Smooth muscle cell (in vitro differentiated cells): ENCODE measurements around the gene SLC12A3. TPM values are rescaled to one million over a fixed set of nuclear protein-coding genes. Genes with fewer than 3 reads are reported as not detected.
A peak's percentile ranks its signal among the peaks of the same experiment; 100 is the strongest.

Source experiments
- DNase-seq: peaks from one replicate; lab custom pipeline; 2025; ENCODE audit not compliant: unreplicated experiment; lab: John Stamatoyannopoulos, UW
- H2AFZ ChIP-seq: fragments of 200-600 bp; sonication (generic); 2 replicates; pipeline ENCODE4 v1.6.0; 2016; ENCODE audit warnings: antibody characterized with exemption, low read depth, mild to moderate bottlenecking
- H3F3A ChIP-seq: fragments of 200-600 bp; sonication (generic); 2 replicates; pipeline ENCODE4 v1.6.0; 2017; ENCODE audit warnings: antibody characterized with exemption, low read depth
- H3K27ac ChIP-seq: fragments of 200-600 bp; sonication (generic); 2 replicates; pipeline ENCODE4 v1.5.1; 2016; ENCODE audit warnings: low read depth, mild to moderate bottlenecking
- H3K27me3 ChIP-seq: fragments of 200-600 bp; sonication (generic); 2 replicates; pipeline ENCODE4 v1.6.1; 2016; ENCODE audit warnings: low read depth, mild to moderate bottlenecking
- H3K36me3 ChIP-seq: fragments of 200-600 bp; sonication (generic); 2 replicates; pipeline ENCODE4 v1.5.1; 2016; ENCODE audit warnings: low read depth
- H3K4me1 ChIP-seq: fragments of 200-600 bp; sonication (generic); 2 replicates; pipeline ENCODE4 v1.5.1; 2016; ENCODE audit warnings: low read depth
- H3K4me2 ChIP-seq: fragments of 200-600 bp; sonication (generic); 2 replicates; pipeline ENCODE4 v1.6.0; 2016; ENCODE audit warnings: mild to moderate bottlenecking
- H3K4me3 ChIP-seq: fragments of 200-600 bp; sonication (generic); 2 replicates; pipeline ENCODE4 v1.5.1; 2016; ENCODE audit warnings: mild to moderate bottlenecking
- H3K79me2 ChIP-seq: fragments of 200-600 bp; sonication (generic); 2 replicates; pipeline ENCODE4 v1.6.0; 2016; ENCODE audit warnings: low read depth, mild to moderate bottlenecking
- H3K9ac ChIP-seq: fragments of 200-600 bp; sonication (generic); 2 replicates; pipeline ENCODE4 v1.6.0; 2016; ENCODE audit warnings: low read depth
- H3K9me3 ChIP-seq: fragments of 200-600 bp; sonication (generic); replicated peaks from 2 replicates; pipeline ENCODE4 v1.5.1; 2016; ENCODE audit warnings: low read depth
- H4K20me1 ChIP-seq: fragments of 200-600 bp; sonication (generic); 2 replicates; pipeline ENCODE4 v1.6.0; 2016; ENCODE audit warnings: low read depth
- WGBS: methylation state at CpG from one replicate; pipeline ENCODE4 v1.1.7; 2016; ENCODE audit warnings: low lambda C conversion rate; 5-methylcytosine and 5-hydroxymethylcytosine counted together
- polyA plus RNA-seq: library from polyadenylated mRNA; unstranded; fragments of >200 nt; fragmentation: Nextera tagmentation; extraction: Ambion mirVana; gene quantifications from 2 replicates; pipeline ENCODE4 v1.2.1, GENCODE V29; 2016
- total RNA-seq: library from RNA; depleted of rRNA; stranded (reverse); fragments of >200 nt; gene quantifications from 2 replicates; pipeline ENCODE4 v1.2.3, GENCODE V29; 2014
- TF ChIP-seq, protein P1 (sequence below): fragments of 200-600 bp; sonication (generic); IDR thresholded peaks from 2 replicates; pipeline ENCODE4 v1.5.1; 2017; ENCODE audit warnings: borderline replicate concordance, mild to moderate bottlenecking, antibody characterized with exemption; ENCODE audit not compliant: insufficient read depth, poor library complexity, severe bottlenecking

The SLC12A3 gene
- total and polyA plus RNA-seq, 2 experiments from 2014 or later, result not detected

DNA sequence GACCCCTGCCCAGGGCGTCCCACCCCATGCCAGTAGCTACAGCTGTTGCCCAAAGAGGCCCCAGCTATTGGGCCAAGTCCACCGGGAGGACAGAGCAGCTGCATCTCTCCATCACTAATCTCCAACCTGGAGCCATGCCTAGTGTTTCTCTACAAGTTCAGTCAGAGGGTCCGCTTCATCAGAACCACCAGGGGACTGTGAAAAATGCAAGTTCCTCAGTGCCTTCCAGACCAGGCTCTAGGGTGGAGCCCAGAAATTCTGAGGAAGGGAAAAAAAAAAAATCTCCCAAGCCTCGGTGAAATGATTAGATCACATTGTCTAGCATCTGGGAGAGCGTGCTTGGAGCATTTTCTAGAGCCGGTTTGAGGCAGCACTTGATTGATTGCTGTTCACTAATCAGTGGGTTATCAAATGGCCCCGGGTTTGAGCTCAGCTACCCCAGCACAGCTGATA is 44.5 kb downstream of the SLC12A3 start:
- Histone ChIP-seq H3F3A (peaks cover 16% of the 10 kb centered on the region), H3K9ac (no peak overlapping the region), H3K4me1 (no peaks in the 10 kb centered on the region), H3K79me2 (no peaks in the 10 kb centered on the region), H4K20me1 (no peaks in the 10 kb centered on the region), H3K36me3 (no peaks in the 10 kb centered on the region), H3K27ac (peak overlapping the region; percentile 73), H3K4me2 (no peak overlapping the region), H3K9me3 (no peaks in the 10 kb centered on the region), H3K4me3 (no peak overlapping the region), H2AFZ (no peak overlapping the region), H3K27me3 (no peaks in the 10 kb centered on the region)
- no peak for DNase-seq
- WGBS, result 43% methylated on average over 7 of the region's 7 CpGs
- TF ChIP-seq, protein P1, sequence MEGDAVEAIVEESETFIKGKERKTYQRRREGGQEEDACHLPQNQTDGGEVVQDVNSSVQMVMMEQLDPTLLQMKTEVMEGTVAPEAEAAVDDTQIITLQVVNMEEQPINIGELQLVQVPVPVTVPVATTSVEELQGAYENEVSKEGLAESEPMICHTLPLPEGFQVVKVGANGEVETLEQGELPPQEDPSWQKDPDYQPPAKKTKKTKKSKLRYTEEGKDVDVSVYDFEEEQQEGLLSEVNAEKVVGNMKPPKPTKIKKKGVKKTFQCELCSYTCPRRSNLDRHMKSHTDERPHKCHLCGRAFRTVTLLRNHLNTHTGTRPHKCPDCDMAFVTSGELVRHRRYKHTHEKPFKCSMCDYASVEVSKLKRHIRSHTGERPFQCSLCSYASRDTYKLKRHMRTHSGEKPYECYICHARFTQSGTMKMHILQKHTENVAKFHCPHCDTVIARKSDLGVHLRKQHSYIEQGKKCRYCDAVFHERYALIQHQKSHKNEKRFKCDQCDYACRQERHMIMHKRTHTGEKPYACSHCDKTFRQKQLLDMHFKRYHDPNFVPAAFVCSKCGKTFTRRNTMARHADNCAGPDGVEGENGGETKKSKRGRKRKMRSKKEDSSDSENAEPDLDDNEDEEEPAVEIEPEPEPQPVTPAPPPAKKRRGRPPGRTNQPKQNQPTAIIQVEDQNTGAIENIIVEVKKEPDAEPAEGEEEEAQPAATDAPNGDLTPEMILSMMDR, result no peak

DNA sequence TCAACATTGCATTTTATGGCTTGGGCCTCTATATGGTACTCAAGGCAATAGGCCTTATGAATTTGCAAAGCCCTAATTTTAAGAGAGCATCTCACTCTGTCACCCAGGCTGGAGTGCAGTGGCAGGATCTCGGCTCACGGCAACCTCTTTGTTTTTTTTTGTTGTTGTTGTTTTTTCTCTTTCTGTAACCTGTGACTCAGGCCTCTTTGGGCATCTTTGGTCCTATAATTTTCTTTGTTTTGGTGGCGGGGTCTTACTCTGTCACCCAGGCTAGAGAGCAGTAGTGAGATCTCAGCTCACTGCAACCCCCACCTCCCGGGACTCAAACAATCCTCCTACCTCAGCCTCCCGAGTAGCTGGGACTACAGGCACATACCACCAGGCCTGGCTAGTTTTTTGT is 45.1 kb downstream of the SLC12A3 start:
- Histone ChIP-seq H3K4me1 (no peaks in the 10 kb centered on the region), H2AFZ (no peak overlapping the region), H3K9ac (no peak overlapping the region), H3K4me3 (no peak overlapping the region), H3K36me3 (no peaks in the 10 kb centered on the region), H4K20me1 (no peaks in the 10 kb centered on the region), H3K4me2 (no peak overlapping the region), H3K9me3 (no peaks in the 10 kb centered on the region), H3K27ac (peak overlapping the region; percentile 73), H3K27me3 (no peaks in the 10 kb centered on the region), H3K79me2 (no peaks in the 10 kb centered on the region), H3F3A (peaks cover 16% of the 10 kb centered on the region)
- TF ChIP-seq, protein P1, result no peak
- DNase-seq, result no peak
- WGBS, result 61% methylated on average over 5 of the region's 5 CpGs

DNA sequence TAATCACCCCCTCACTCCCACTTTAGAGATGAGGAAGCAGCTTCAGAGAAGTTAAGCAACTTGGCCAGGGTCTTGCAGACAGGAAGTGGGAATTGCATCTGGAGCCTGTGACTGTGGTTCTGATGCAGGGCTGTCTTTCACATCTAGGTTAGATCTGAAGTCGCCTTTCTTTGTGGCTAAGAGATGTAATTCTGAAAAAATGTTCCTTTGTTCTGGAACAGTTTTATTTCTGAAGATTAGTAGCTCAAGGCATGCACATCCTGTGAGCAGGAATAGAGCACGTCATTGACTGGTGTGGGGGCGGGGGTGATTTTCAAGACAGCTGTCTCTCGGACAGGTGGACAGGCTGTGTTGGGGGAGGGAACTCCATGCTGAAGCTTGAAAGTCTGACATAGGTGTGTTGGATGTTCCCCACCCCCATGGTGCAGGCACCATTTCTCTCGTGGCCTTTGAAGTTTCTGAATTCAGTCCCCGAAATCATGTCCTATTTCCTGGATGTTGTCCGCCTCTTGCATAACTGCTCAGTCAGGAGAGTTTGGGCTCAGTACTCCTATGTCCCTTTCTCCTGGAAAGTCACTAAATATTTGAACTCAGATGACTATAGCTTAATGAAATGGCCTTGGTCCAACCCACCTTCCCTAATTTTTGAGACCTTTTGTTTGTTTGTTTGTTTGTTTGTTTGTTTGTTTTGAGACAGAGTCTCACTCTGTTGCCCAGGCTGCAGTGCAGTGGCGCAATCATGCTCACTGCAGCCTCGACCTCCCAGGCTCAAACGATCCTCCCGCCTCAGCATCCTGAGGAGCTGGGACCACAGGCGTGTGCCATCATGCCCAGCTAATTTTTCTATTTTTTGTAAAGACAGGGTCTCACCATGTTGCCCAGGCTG is 45.9 kb downstream of the SLC12A3 start:
- Histone ChIP-seq H3K4me2 (peak overlapping the region; percentile 17), H3F3A (peaks cover 16% of the 10 kb centered on the region), H2AFZ (no peak overlapping the region), H3K79me2 (no peaks in the 10 kb centered on the region), H3K27me3 (no peaks in the 10 kb centered on the region), H4K20me1 (no peaks in the 10 kb centered on the region), H3K27ac (peak overlapping the region; percentile 73), H3K36me3 (no peaks in the 10 kb centered on the region), H3K9ac (no peak overlapping the region), H3K4me3 (no peak overlapping the region), H3K9me3 (no peaks in the 10 kb centered on the region), H3K4me1 (no peaks in the 10 kb centered on the region)
- TF ChIP-seq, protein P1, result no peak
- WGBS, result 69% methylated on average over 12 of the region's 12 CpGs
- no peak for DNase-seq
